ENCODE measurements around the gene SLC1A5. TPM values are rescaled to one million over a fixed set of nuclear protein-coding genes. Genes with fewer than 3 reads are reported as not detected.

Gene SLC1A5
- total RNA-seq, 1 donor from 2014 or later, result 35.4 TPM

GRCh38 chr19:46725036-46725820 is 63.2 kb downstream of the SLC1A5 start:
- Mint-ChIP-seq H3K4me3 (ENCODE audit: unreplicated experiment) (peak overlapping the region; percentile 74), H3K36me3 (ENCODE audit: unreplicated experiment) (no peaks in the 10 kb centered on the region), H3K4me1 (ENCODE audit: low read depth, unreplicated experiment) (peaks cover 37% of the 10 kb centered on the region), H3K27me3 (ENCODE audit: unreplicated experiment) (peaks cover 17% of the 10 kb centered on the region), H3K27ac (ENCODE audit: unreplicated experiment) (peak overlapping the region; percentile 48), H3K9me3 (ENCODE audit: unreplicated experiment) (peaks cover 20% of the 10 kb centered on the region)
- no peak for TF ChIP-seq CTCF (IDR thresholded peaks at IDR 0.05; ENCODE audit: partially characterized antibody, unreplicated experiment)
- no peak for DNase-seq

Other genes starting within 250 kb of the SLC1A5 start
- 845 TPM for gene CALM3, start 187.3 kb downstream of the SLC1A5 start, total RNA-seq (ENCODE audit: unreplicated experiment)
- 0.27 TPM for gene PTGIR, start 163.5 kb downstream of the SLC1A5 start, total RNA-seq (ENCODE audit: unreplicated experiment)
- gene GNG8, start 152.4 kb downstream of the SLC1A5 start, total RNA-seq (ENCODE audit: unreplicated experiment), result 54.6 TPM
- gene DACT3, start 127.4 kb downstream of the SLC1A5 start, total RNA-seq (ENCODE audit: unreplicated experiment), result 55.1 TPM
- gene PRKD2, start 71.5 kb downstream of the SLC1A5 start, total RNA-seq (ENCODE audit: unreplicated experiment), result 54.7 TPM
- gene FKRP, start 42.5 kb downstream of the SLC1A5 start, total RNA-seq (ENCODE audit: unreplicated experiment), result 46.6 TPM
- 117 TPM for gene STRN4, start 42.1 kb downstream of the SLC1A5 start, total RNA-seq (ENCODE audit: unreplicated experiment)
- gene AP2S1, start 62.3 kb upstream of the SLC1A5 start, total RNA-seq (ENCODE audit: unreplicated experiment), result 95.4 TPM
- 127 TPM for gene ARHGAP35, start 72.4 kb upstream of the SLC1A5 start, total RNA-seq (ENCODE audit: unreplicated experiment)
- 1.7 TPM for gene NPAS1, start 231.2 kb upstream of the SLC1A5 start, total RNA-seq (ENCODE audit: unreplicated experiment)

Data from glutamatergic neuron (in vitro differentiated cells).